Activated T-cell treated with anti-CD3 and anti-CD28 coated beads, Interleukin-2, amount 50 U/mL, for 24 hours (primary cell): ENCODE data around the gene TLL2.

Experiments used
- DNase-seq: peaks from one replicate; pipeline ENCODE4 v3.0.0-alpha.2; 2020
- H3K27ac Mint-ChIP-seq: 2 replicates; pipeline ENCODE4 v1.8.0; 2020; ENCODE audit warnings: mild to moderate bottlenecking, mixed read lengths
- H3K27me3 Mint-ChIP-seq: 2 replicates; pipeline ENCODE4 v1.8.0; 2020; ENCODE audit warnings: mixed read lengths
- H3K36me3 Mint-ChIP-seq: 2 replicates; pipeline ENCODE4 v1.8.0; 2020; ENCODE audit warnings: low read depth, mixed read lengths
- H3K4me1 Mint-ChIP-seq: 2 replicates; pipeline ENCODE4 v1.8.0; 2020; ENCODE audit warnings: low read depth, mixed read lengths
- H3K4me3 Mint-ChIP-seq: 2 replicates; pipeline ENCODE4 v1.8.0; 2020; ENCODE audit warnings: mild to moderate bottlenecking, moderate library complexity, mixed read lengths
- H3K9me3 Mint-ChIP-seq: 2 replicates; pipeline ENCODE4 v1.8.0; 2020; ENCODE audit warnings: mixed read lengths

Gene TLL2

DNA sequence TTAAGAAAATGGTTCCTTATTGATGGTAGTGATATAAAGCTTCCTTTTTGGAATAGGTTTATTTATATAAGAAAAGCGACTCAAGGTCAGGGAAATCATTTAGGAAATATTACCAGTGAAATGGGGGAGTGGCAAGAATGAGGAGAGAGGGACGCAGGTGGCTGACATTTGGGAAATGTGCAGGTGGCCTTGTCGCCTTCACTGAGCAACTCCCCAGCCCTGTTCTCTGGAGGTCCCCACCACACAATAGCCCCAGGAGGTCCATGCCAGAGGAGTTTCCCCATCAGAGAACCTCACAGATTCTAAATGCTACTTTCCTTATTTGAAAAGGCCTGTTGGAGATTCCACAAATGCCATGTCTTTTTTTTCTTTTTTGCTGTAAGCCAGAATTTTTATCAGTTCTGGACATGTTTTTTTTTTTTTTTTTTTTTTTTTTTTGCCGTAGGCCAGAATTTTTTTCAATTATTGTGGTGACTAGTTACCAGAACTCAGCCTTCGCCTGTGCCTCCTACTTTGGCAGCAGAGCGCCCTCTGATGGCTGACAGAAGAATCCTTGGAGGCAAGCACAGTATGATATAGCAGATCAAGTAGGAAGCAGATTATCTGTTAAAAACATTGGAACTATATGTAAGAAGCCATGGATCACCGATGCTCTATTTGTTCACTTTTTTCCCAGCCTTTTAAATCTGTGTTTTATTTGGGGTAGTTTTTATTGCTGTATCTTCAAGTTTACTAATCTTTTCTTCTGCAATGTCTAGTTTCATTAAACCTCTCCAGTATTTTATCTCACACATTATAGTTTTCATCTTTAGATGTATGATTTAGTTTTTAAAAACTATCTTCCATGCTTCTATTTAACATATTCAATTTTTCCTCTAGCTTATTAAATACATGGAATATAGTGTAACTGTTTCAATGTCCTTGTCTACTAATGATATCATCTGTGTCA is 173.5 kb downstream of the TLL2 start:
- H3K27me3 Mint-ChIP-seq = peaks cover 17% of the 10 kb centered on the region
- peak; percentile 47 for DNase-seq
- H3K36me3 Mint-ChIP-seq = no peaks in the 10 kb centered on the region
- peaks cover 13% of the 10 kb centered on the region for H3K4me1 Mint-ChIP-seq
- no peak overlapping the region for H3K4me3 Mint-ChIP-seq
- H3K27ac Mint-ChIP-seq = no peak overlapping the region
- H3K9me3 Mint-ChIP-seq = no peaks in the 10 kb centered on the region

GRCh38 chr10:96339383-96339782 is 174.3 kb downstream of the TLL2 start:
- Mint-ChIP-seq H3K27me3 (peaks cover 22% of the 10 kb centered on the region), H3K4me3 (no peak overlapping the region), H3K4me1 (peaks cover 15% of the 10 kb centered on the region), H3K36me3 (no peaks in the 10 kb centered on the region), H3K9me3 (no peaks in the 10 kb centered on the region), H3K27ac (no peak overlapping the region)
- no peak for DNase-seq

DNA sequence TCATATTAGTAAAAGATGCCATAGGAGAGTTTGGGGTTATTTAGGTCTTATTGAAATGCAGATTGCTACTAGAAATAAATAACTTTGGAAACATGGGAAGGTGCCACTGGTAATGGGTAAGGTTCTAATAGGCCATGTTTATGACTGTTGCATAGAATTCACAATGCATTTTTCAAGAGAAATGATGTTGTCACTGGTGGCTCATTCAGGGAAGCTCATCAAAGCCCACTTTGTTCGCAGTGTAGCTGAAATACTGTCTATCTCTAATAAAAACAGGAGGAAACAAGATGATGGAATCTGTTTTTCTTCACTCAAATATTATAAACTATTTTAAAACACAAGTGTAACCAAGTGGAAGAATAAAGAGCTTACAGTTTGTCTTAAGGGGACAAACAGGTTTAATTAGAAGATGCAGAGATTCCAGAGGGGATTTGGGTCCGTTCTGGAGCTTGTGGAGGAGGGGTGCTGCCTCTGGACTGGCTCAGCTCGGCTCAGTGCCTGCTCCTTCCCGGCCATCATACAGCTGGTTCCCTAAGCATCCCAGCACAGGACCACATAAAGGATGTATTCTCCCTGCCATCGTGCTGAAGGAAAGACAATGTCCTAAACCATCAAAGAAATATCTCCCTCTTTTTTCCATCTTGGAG is 175.3 kb downstream of the TLL2 start:
- Mint-ChIP-seq H3K36me3 (no peaks in the 10 kb centered on the region), H3K27me3 (peaks cover 23% of the 10 kb centered on the region), H3K4me1 (peaks cover 21% of the 10 kb centered on the region), H3K27ac (no peak overlapping the region), H3K9me3 (no peaks in the 10 kb centered on the region), H3K4me3 (no peak overlapping the region)
- DNase-seq = no peak

DNA sequence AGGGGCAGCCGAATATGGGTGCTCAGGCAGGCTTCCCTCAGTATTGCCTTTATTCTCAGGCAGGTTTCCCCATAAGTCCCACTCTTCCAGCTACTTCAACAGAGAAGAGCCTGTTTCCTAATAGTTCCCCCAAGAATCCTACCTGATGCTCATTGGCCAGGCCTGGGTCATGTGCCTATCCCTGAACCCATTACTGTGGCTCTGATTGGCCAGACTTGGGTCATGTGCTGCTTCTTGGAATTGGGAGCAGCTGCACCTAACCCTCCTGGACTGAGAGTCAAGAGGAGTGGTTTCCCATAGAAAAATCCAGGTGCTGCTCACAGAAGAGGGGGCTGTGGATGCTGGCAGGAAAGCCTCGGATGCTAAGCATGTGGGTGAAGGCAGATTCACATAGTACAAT is 176.6 kb downstream of the TLL2 start:
- H3K27ac Mint-ChIP-seq = no peak overlapping the region
- DNase-seq = no peak
- H3K36me3 Mint-ChIP-seq = no peaks in the 10 kb centered on the region
- H3K27me3 Mint-ChIP-seq = peaks cover 22% of the 10 kb centered on the region
- H3K4me3 Mint-ChIP-seq = no peak overlapping the region
- H3K4me1 Mint-ChIP-seq = peaks cover 31% of the 10 kb centered on the region
- H3K9me3 Mint-ChIP-seq = no peaks in the 10 kb centered on the region

DNA sequence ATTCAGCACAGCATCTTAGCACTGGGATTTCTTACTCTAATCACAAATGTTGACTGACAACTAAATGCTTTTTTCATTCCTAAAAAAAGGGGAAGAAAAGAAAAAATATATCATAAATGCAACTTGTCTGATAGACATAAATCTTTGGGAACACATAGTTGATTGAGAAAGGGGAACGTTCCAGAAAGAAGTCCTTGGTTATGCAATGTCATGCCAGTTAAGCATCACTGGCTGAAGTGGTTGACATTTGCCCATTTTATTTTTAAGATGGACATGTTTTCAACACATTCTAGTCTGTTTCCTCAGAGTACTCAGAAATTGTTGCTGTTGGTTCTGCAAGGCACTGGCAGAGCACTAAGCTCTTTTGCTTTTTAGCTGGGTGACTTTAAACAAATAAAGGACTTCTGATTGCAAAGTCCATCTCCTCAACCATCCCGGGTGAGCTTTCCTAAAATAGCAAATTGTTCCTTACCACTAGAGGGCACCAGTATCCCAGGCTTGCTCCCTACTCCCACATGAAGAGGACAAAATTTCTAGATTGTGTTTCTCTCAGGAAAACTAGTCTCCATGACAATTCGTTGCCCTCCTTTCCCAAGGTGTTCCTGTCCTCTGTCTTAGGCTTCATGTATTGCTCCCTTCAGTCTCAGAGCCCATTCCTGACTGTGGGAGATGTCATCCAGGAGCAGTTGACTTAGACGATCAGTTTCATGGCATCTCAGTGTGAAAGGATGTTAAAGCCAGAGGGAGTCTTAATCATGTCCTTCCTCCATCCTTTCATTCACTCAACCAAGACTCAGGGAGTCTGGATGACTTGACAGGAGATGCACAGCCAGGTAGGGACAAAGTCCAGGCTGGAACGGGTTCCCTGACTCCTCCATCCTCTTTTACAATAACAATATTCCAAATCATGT is 178.9 kb downstream of the TLL2 start:
- H3K9me3 Mint-ChIP-seq = no peaks in the 10 kb centered on the region
- H3K27ac Mint-ChIP-seq = no peak overlapping the region
- H3K4me1 Mint-ChIP-seq = peaks cover 21% of the 10 kb centered on the region
- no peak for DNase-seq
- H3K4me3 Mint-ChIP-seq = no peak overlapping the region
- H3K27me3 Mint-ChIP-seq = peaks cover 28% of the 10 kb centered on the region
- H3K36me3 Mint-ChIP-seq = no peaks in the 10 kb centered on the region

GRCh38 chr10:96333101-96333500 is 180.6 kb downstream of the TLL2 start:
- H3K4me1 Mint-ChIP-seq = peaks cover 21% of the 10 kb centered on the region
- H3K4me3 Mint-ChIP-seq = no peak overlapping the region
- DNase-seq = no peak
- H3K27me3 Mint-ChIP-seq = peaks cover 28% of the 10 kb centered on the region
- no peaks in the 10 kb centered on the region for H3K36me3 Mint-ChIP-seq
- no peak overlapping the region for H3K27ac Mint-ChIP-seq
- H3K9me3 Mint-ChIP-seq = no peaks in the 10 kb centered on the region

DNA sequence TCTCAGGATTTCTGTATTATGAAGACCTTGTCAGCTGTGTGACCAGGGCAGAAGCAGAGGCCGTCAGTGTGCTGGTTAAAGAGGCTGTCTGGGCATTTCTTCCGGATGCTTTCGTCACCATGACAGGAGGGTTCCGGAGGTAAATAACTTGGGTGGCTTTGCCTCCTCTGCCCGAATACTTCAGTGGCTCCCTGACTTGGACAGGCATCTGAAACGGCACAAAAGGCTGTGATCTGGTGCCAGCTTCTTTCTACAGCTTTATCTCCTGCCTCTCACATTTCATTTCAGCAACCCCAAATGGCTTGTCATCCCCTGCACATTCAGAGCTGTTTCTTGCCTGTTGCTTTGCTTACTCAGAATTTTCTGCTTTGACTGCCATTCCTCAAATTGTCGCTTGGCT is 186.3 kb downstream of the TLL2 start:
- peaks cover 9% of the 10 kb centered on the region for H3K4me1 Mint-ChIP-seq

GRCh38 chr10:96325719-96326373 is 187.9 kb downstream of the TLL2 start:
- no peak overlapping the region for H3K27ac Mint-ChIP-seq
- H3K9me3 Mint-ChIP-seq = no peaks in the 10 kb centered on the region
- H3K36me3 Mint-ChIP-seq = no peaks in the 10 kb centered on the region
- H3K4me1 Mint-ChIP-seq = peaks cover 5% of the 10 kb centered on the region
- H3K27me3 Mint-ChIP-seq = peaks cover 26% of the 10 kb centered on the region
- DNase-seq = no peak
- H3K4me3 Mint-ChIP-seq = no peak overlapping the region

More for the DNA sequence above, 186.3 kb downstream of the TLL2 start:
- Mint-ChIP-seq H3K27ac (no peak overlapping the region), H3K36me3 (no peaks in the 10 kb centered on the region), H3K9me3 (no peaks in the 10 kb centered on the region), H3K27me3 (peaks cover 29% of the 10 kb centered on the region), H3K4me3 (no peak overlapping the region)
- DNase-seq = no peak

- Mint-ChIP-seq H3K4me1 (peaks cover 5% of the 10 kb centered on the region), H3K27me3 (peaks cover 34% of the 10 kb centered on the region), H3K36me3 (no peaks in the 10 kb centered on the region), H3K4me3 (no peak overlapping the region), H3K27ac (no peak overlapping the region), H3K9me3 (no peaks in the 10 kb centered on the region)
- no peak for DNase-seq
Observed at GRCh38 chr10:96324447-96324846, 189.3 kb downstream of the TLL2 start.

GRCh38 chr10:96322275-96322674 is 191.5 kb downstream of the TLL2 start:
- H3K36me3 Mint-ChIP-seq = no peaks in the 10 kb centered on the region
- no peak overlapping the region for H3K27ac Mint-ChIP-seq
- peaks cover 5% of the 10 kb centered on the region for H3K4me1 Mint-ChIP-seq
- no peaks in the 10 kb centered on the region for H3K9me3 Mint-ChIP-seq
- DNase-seq = no peak
- no peak overlapping the region for H3K4me3 Mint-ChIP-seq
- H3K27me3 Mint-ChIP-seq = peaks cover 30% of the 10 kb centered on the region

GRCh38 chr10:96321822-96322221 is 191.9 kb downstream of the TLL2 start:
- Mint-ChIP-seq H3K36me3 (no peaks in the 10 kb centered on the region), H3K4me3 (no peak overlapping the region), H3K27me3 (peaks cover 28% of the 10 kb centered on the region), H3K27ac (no peak overlapping the region), H3K4me1 (peaks cover 5% of the 10 kb centered on the region), H3K9me3 (no peaks in the 10 kb centered on the region)
- DNase-seq = no peak

GRCh38 chr10:96319754-96320474 is 193.8 kb downstream of the TLL2 start:
- H3K36me3 Mint-ChIP-seq = no peaks in the 10 kb centered on the region
- no peak overlapping the region for H3K27ac Mint-ChIP-seq
- H3K4me3 Mint-ChIP-seq = no peak overlapping the region
- no peaks in the 10 kb centered on the region for H3K9me3 Mint-ChIP-seq
- no peak for DNase-seq
- no peaks in the 10 kb centered on the region for H3K4me1 Mint-ChIP-seq
- H3K27me3 Mint-ChIP-seq = peaks cover 32% of the 10 kb centered on the region

DNA sequence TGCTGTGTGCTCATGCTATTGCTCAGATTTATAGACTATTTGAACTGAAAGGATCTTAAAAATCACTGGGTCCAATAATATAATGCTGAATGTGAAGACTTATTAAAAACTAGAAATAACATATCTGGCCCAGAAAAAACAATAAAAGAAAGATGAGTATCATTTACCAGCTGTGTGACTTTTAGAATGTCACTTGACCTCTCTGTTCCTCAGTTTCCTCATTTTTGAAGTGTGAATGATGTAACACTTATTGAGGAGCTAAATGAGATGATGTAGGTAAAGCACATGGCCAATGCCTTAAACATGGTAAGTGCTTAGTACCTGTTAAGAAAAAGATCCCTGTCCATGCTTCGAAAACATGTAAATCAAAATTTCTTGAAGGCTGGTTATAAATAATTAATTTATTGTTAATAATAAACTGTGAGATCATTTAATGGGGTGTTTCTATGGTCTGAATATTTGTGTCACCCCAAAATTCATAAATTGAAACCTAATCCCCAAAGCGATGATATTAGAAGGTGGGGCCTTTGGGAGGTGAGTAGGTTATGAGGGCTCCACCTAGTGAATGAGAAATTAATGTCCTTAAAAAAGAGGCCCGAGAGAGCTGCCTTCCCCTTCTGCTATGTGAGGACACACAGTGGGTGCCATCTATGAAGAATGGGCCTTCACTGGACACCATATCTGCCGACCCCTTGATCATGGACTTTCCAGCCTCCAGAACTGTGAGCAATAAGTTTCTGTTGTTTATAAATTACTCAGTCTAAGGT is 196.5 kb downstream of the TLL2 start:
- no peak for DNase-seq
- no peaks in the 10 kb centered on the region for H3K4me1 Mint-ChIP-seq
- H3K4me3 Mint-ChIP-seq = no peak overlapping the region
- H3K27me3 Mint-ChIP-seq = peaks cover 24% of the 10 kb centered on the region
- no peaks in the 10 kb centered on the region for H3K9me3 Mint-ChIP-seq
- H3K27ac Mint-ChIP-seq = no peak overlapping the region
- no peaks in the 10 kb centered on the region for H3K36me3 Mint-ChIP-seq
